Tibial nerve (tissue), 4 donors: ENCODE data around the gene PLB1. TPM values are rescaled to one million over a fixed set of nuclear protein-coding genes. Genes with fewer than 3 reads are reported as not detected.

Source experiments
- DNase-seq, 2 donors: peaks; one replicate each; pipeline ENCODE4 v3.0.0-alpha.2; 2019; ENCODE audit warnings: low spot score in 2 of 2
- H3K27ac ChIP-seq, 4 donors: fragments of 200-600 bp; sonication (generic) in 3 of 4; one replicate each; pipeline ENCODE4 v1.5.1; 2017 to 2019; ENCODE audit warnings: mild to moderate bottlenecking in 1 of 4
- H3K27me3 ChIP-seq, 2 donors: fragments of 200-600 bp; sonication (generic) in 1 of 2; one replicate each; pipeline versions ENCODE4 v1.5.1 to v1.6.0; 2017 to 2019
- H3K36me3 ChIP-seq, 3 donors: fragments of 200-600 bp; sonication (generic); one replicate each; pipeline ENCODE4 v1.5.1; 2018 to 2019
- H3K4me1 ChIP-seq, 4 donors: fragments of 200-600 bp; sonication (generic) in 3 of 4; one replicate each; pipeline ENCODE4 v1.5.1; 2017 to 2019
- H3K4me3 ChIP-seq, 4 donors: fragments of 200-600 bp; sonication (generic) in 3 of 4; one replicate each; pipeline ENCODE4 v1.5.1; 2017 to 2019; ENCODE audit warnings: mild to moderate bottlenecking in 1 of 4, moderate library complexity in 1 of 4
- H3K9me3 ChIP-seq, 4 donors: fragments of 200-600 bp; sonication (generic) in 3 of 4; one replicate each; pipeline ENCODE4 v1.5.1; 2017 to 2019
- CTCF ChIP-seq, 5 experiments: fragments of 200-600 bp in 3 of 5; fragments of 450-650 bp in 2 of 5; sonication (generic) in 3 of 5; IDR thresholded peaks; one replicate each; pipeline ENCODE4 v1.5.1; 2016 to 2019; ENCODE audit warnings: antibody characterized with exemption in 5 of 5, mild to moderate bottlenecking in 3 of 5, moderate library complexity in 2 of 5
- EP300 ChIP-seq, 2 donors: sonication (generic); formaldehyde crosslinking; IDR thresholded peaks; one replicate each; pipeline ENCODE4 v1.6.1; 2017; ENCODE audit warnings: antibody characterized with exemption in 2 of 2, mild to moderate bottlenecking in 1 of 2
- POLR2A ChIP-seq, 2 donors: fragments of 450-650 bp; IDR thresholded peaks; one replicate each; pipeline ENCODE4 v1.6.1; 2017; ENCODE audit warnings: antibody characterized with exemption in 2 of 2, mild to moderate bottlenecking in 2 of 2, moderate library complexity in 2 of 2
- WGBS, 2 donors: methylation state at CpG; one replicate each; pipeline ENCODE4 v1.1.5; 2018; 5-methylcytosine and 5-hydroxymethylcytosine counted together
- total RNA-seq, 4 donors: library from RNA; depleted of rRNA; stranded (reverse); fragments of >200 nt; gene quantifications; one replicate each; pipeline ENCODE4 v1.1.0, GENCODE V29; 2016

The PLB1 gene
- total RNA-seq, 4 donors from 2014 or later, result 1.7 to 8.4 (median 4.7) TPM

- H3K36me3 ChIP-seq, result no peaks in the 10 kb centered on the region
- WGBS, 2 donors, result 73 to 86% methylated on average over 13 to 18 of the region's 19 CpGs
- H3K9me3 ChIP-seq, result no peaks in the 10 kb centered on the region
- TF ChIP-seq EP300 (IDR thresholded peaks at IDR 0.05) (no peak), POLR2A (IDR thresholded peaks at IDR 0.05) (no peak), CTCF (IDR thresholded peaks at IDR 0.05) (no peak)
- no peak overlapping the region for H3K4me3 ChIP-seq
- H3K4me1 ChIP-seq, result peaks cover 0 to 18% (median 4%) of the 10 kb centered on the region in 4 donors
- no peaks in the 10 kb centered on the region for H3K27me3 ChIP-seq
- no peak overlapping the region for H3K27ac ChIP-seq
- DNase-seq, result no peak
These were observed 43.9 kb upstream of the PLB1 start for GRCh38 chr2:28451793-28452533.

- peak; percentile 88 to 93 (median 92) for TF ChIP-seq CTCF (IDR thresholded peaks at IDR 0.05)
- no peak for TF ChIP-seq POLR2A (IDR thresholded peaks at IDR 0.05)
- peak in 1 of 2 donors; percentile 22 for TF ChIP-seq EP300 (IDR thresholded peaks at IDR 0.05)
These were observed 43.3 kb upstream of the PLB1 start for GRCh38 chr2:28452534-28453081.

GRCh38 chr2:28453396-28453795 lies 42.5 kb upstream of the PLB1 start:
- H3K27ac ChIP-seq, result no peak overlapping the region
- H3K4me3 ChIP-seq, result no peak overlapping the region
- H3K9me3 ChIP-seq, result no peaks in the 10 kb centered on the region
- 91 to 92% methylated on average over 7 to 8 of the region's 8 CpGs for WGBS, 2 donors
- TF ChIP-seq CTCF (IDR thresholded peaks at IDR 0.05) (no peak), EP300 (IDR thresholded peaks at IDR 0.05) (no peak), POLR2A (IDR thresholded peaks at IDR 0.05) (no peak)
- no peak for DNase-seq
- no peaks in the 10 kb centered on the region for H3K27me3 ChIP-seq
- H3K36me3 ChIP-seq, result no peaks in the 10 kb centered on the region
- peaks cover 0 to 12% (median 4%) of the 10 kb centered on the region in 4 donors for H3K4me1 ChIP-seq

More at GRCh38 chr2:28452534-28453081, 43.3 kb upstream of the PLB1 start:
- peak; percentile 51 to 74 for DNase-seq
- 32 to 43% methylated on average over 6 to 7 of the region's 7 CpGs for WGBS, 2 donors
- Histone ChIP-seq H3K27me3 (no peaks in the 10 kb centered on the region), H3K27ac (no peak overlapping the region), H3K36me3 (no peaks in the 10 kb centered on the region), H3K4me1 (peaks cover 0 to 18% (median 4%) of the 10 kb centered on the region in 4 donors), H3K4me3 (no peak overlapping the region), H3K9me3 (no peaks in the 10 kb centered on the region)

DNA sequence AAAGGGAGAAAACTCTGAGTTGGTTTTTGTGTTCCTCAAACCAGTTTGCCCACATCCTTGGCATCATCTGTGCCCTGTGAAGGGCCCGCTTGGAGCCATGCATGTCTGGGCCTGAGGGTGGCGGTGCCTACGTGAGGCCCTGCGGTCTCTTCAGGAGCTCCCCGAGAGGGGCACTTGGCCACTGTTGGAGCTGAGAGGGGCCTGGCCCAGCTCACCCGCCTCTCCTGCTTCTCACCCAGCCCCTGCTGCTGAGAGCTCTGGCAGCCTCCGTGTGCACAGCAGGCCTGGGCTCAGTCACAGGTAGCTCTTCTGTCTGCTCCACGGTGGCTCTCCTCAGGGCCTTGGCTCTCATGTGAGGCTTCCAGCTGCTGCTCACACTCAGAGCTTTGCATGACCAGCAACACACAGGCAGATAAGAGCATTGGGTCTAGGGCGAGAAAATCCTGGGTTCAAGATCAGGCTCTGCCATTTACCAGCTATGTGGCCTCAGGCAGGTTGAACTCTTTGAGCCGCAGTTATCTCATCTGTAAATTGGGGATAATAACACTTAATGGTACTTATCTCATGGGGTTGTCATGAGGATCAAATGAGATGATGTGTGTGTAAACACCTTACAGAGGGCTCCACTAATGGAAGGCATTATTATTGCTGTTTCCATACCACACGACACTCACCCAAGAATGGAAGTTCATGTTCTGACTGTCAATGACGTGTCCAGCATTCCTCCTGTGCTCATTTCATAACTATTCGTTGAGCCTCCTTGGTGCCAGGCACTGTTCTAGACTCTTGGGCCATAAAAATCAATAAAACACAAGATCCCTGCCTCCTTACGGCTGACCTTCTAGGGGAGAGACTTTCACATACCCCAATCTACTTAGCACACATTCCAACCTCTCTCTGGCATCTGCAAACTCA lies 41.6 kb upstream of the PLB1 start:
- TF ChIP-seq POLR2A (IDR thresholded peaks at IDR 0.05) (no peak), CTCF (IDR thresholded peaks at IDR 0.05) (no peak), EP300 (IDR thresholded peaks at IDR 0.05) (no peak)
- Histone ChIP-seq H3K27ac (no peak overlapping the region), H3K9me3 (no peaks in the 10 kb centered on the region), H3K4me3 (no peak overlapping the region), H3K4me1 (peaks cover 0 to 4% (median 0%) of the 10 kb centered on the region in 4 donors), H3K27me3 (no peaks in the 10 kb centered on the region), H3K36me3 (no peaks in the 10 kb centered on the region)
- DNase-seq, result no peak
- 82 to 83% methylated on average over 9 to 14 of the region's 14 CpGs for WGBS, 2 donors
